ENCODE data around the gene RGMB.

DNA sequence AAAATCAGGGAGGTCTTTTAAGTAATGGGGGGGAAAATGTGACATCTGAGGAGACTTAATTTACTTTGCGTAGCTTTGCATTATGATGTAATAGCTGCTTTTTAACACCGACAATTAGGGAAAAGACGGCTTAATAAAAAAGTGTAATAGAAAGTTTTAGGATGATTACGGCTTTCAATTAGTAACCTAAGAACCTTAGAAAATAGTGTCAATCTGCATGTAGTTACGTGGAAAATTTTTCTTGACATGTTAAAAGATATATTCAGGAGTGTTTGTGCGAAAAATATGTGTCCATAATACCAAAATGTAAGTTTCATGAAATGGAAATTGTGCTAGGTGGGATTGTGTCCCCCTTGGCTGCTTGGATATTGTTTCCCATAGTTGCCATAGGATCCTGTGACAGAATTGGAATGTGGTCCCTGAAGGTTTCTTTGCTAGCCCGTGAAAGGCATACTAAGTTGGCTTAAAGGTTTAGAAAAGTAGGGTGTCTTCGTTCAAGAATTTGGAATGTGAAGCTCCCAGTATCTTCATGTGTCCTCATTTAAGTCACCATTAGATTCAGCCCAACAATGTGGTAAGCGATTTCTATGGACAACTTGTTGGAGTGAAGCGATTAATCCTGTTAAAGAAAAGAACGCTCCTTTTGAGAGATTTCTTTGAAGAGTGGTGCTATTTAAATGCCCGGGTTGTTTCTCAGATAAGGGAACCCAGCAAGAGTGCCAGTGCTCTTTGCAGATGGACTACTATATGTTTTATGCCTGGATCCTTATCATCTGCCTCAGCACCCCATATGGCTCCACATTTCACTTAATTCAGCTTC is 2.0 kb downstream of the RGMB start:
- TF ChIP-seq, protein P1, sequence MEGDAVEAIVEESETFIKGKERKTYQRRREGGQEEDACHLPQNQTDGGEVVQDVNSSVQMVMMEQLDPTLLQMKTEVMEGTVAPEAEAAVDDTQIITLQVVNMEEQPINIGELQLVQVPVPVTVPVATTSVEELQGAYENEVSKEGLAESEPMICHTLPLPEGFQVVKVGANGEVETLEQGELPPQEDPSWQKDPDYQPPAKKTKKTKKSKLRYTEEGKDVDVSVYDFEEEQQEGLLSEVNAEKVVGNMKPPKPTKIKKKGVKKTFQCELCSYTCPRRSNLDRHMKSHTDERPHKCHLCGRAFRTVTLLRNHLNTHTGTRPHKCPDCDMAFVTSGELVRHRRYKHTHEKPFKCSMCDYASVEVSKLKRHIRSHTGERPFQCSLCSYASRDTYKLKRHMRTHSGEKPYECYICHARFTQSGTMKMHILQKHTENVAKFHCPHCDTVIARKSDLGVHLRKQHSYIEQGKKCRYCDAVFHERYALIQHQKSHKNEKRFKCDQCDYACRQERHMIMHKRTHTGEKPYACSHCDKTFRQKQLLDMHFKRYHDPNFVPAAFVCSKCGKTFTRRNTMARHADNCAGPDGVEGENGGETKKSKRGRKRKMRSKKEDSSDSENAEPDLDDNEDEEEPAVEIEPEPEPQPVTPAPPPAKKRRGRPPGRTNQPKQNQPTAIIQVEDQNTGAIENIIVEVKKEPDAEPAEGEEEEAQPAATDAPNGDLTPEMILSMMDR (IDR thresholded peaks at IDR 0.05): no peak
- no peak for TF ChIP-seq POLR2AphosphoS5 (IDR thresholded peaks at IDR 0.05)
- no peak for TF ChIP-seq POLR2A (IDR thresholded peaks at IDR 0.05)

All from gastroesophageal sphincter (tissue), 3 donors.